Activated CD4-positive, alpha-beta T cell treated with anti-CD3 and anti-CD28 coated beads, Interleukin-2, Interleukin-4, amounts not matched to agents 100 ng/mL and 50 ng/mL, durations not matched to agents 16 hours and 8 hours (primary cell): ENCODE data around the gene GALNT12.

Experiments
- DNase-seq: peaks from one replicate; pipeline ENCODE4 v3.0.0-alpha.2; 2020; ENCODE audit warnings: low spot score

Gene GALNT12

DNA sequence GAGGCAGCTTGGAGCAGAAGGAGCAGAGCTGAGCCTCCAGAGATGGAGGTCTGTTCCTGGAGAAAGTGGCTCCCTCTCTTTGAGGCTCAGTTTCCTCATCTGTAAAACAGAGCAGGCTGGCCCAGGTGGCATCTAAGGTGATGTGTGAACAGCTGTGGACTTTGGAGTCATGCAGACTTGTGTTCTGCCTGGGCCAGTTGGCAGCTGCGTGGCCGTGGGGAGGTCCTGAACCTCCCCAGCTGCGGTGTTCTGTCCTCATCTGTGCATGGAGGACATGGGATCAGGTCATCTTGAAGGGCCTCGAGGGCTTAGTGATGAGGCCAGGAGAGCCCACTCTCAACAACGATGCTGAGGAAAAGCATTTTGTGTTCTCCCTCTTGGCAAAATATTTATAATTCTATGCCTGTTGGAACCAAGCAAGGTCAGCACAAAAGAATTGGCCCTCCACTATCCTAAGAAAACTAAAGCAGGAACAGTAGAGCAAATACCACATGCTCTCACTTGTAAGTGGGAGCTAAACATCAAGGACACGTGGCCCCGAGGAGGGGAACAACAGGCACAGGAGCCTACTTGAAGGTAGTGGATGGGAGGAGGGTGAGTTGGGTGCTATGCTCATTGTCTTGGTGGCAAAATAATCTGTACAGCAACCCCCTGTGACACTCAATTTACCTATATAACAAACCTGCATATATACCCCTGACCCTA lies 73.0 kb downstream of the GALNT12 start:
- no peak for DNase-seq

DNA sequence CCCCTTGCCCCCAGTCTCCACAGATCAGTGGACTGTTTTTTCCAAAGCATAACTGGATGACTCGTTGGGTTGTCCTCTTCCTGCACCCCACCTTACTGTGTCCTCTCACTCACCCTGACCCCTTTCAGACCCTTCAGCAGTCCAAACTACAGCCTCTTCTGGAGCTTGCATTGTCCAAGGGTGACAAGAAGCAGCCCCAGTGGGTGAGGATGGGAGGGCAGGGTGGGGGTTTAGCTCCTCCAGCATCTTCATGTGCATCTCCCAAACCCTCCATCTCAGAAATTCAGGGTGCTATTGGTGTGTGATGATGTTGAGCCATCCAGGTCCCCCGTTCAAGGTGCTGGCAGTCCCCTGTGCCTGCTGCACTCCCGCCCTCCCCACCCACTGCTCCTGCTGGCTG lies 73.9 kb downstream of the GALNT12 start:
- no peak for DNase-seq

DNA sequence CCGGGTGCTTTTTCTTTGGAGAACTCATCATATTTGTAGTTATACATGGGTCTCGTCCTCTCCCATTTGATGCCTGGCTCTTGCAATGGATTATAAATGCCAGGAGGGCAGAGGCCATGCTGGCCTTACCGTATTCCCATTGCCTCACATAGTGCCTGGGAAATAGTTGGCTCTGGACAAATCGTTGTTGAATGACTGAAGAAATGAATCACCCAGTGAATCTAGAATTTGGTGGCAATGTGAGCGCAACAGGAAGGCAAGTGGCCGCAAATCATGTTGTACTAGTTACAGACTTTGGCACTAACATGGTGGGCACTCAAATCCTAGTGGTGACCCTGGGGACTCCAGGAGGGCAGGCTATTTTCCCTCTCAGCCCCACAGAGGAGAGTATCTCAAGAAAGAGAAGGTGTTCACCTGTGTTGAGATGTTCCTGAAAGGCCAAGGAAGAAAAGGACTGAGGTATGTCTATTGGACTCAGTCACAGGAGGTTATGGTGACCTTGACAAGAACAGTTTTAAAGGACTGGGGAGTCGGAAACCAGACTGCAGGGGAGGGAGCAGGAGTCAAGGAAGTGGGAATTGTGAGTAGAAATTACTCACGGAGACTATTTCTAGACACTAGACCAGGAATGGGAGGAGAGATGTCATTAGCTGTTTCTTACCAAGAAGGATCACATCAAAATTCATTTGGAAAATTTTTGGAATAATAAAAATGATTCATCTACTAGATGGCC lies 74.5 kb downstream of the GALNT12 start:
- no peak for DNase-seq

DNA sequence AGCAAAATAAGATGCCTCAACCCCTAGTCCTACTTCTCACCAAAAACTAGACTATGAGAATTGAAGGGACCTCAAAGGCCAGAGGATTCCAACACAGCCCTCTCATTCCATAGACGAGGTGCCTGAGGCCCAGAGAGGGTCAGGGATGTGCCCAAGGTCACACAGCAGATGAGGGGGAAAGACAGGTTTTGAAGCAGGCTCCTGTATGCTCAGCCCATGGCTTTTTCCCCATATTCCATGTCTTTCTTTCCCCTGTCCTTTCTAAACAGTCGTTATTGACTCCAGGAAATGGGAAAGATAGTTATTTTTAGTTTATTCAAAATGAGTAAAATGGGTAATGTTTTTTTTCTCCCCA lies 75.1 kb downstream of the GALNT12 start:
- DNase-seq: no peak

DNA sequence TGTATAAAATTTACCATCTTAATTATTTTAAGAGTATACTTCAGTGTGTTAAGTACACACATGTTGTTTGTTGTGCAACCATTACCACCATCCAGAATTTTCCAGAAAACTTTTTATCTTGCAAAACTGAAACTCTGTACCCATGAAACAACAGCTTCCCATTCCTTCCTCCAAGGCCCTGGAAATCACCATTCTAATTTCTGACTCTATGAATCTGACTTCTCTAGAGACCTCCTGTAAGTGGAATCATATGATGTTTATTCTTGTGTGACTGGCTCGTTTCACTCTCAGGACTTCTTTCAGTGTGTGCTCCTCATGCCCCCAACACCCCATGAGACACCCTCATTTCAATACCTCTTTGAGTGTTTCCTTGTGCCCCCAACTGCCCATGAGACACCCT lies 75.8 kb downstream of the GALNT12 start:
- no peak for DNase-seq

DNA sequence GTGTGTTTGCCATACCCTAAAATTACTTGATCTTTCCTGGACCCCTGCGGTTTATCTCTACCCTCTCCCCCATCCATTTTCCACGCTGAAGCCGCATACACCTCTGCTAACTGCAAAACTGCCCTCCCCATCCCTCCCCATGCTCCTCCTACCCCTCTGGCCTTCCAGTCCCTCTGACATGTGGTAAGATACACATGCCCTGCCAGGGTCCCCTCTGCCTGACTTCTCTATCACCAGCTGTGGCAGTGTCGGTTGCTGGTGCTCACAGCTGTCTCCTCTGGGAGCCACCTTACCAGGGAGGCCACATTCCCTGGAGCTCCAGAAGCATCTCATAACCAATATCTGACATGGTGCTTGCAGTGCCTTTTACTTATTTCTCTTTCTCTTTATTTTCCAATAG lies 77.4 kb downstream of the GALNT12 start:
- DNase-seq: no peak

DNA sequence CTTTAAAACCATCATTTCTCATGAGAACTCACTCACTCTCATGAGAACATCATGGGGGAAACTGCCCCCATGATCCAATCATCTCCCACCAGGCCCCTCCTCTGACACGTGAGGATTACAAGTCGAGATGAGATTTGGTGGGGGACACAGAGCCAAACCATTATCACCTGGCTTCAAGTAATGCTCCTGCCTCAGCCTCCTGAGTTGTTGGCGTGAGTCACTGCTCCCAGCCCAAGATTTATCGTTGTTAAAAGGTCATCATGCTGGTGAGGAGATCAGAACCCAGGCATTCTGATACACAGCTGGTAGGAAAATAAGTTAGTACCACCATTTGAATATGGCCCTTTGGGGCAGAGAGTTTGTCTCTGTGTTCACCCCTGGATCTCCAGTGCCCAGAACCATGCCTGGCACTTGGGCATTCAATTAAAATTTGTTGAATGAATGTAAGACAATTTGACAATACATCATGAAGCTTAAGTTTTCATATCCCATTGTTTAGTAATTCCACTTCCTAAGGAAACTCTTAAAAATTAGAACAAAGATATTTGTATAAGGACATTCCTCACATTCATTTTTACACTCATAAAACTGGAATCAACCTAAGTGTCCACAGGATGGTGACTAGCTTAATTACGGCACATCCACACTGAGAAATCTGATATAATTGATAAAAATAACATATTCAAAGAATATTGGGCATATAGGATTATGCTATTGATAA lies 78.3 kb downstream of the GALNT12 start:
- DNase-seq: no peak

DNA sequence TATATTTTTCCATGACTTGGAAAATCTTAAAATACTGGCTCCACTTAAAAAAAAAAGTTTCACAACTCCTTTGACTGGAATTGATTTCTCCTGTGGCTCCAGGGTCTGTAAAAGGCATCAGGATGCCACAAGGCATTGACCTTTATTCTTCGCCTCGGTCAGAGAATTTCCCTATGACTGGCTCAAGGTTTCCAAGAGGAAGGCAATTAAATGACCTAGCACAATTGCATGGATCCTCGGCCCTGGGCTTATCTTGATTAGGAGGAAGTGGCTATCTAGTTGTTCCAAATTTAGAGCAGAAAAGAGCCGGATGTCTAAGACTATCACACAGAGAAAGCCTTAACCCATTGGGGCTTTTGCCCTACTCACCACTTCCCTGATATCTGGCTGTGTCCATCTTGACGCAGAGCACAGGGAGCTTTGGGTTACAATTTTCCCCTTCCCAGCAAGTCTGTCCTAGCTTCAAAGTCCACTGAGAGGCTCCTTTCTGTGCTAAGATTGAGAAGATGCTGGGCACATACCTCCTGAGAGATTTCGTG lies 79.3 kb downstream of the GALNT12 start:
- no peak for DNase-seq

DNA sequence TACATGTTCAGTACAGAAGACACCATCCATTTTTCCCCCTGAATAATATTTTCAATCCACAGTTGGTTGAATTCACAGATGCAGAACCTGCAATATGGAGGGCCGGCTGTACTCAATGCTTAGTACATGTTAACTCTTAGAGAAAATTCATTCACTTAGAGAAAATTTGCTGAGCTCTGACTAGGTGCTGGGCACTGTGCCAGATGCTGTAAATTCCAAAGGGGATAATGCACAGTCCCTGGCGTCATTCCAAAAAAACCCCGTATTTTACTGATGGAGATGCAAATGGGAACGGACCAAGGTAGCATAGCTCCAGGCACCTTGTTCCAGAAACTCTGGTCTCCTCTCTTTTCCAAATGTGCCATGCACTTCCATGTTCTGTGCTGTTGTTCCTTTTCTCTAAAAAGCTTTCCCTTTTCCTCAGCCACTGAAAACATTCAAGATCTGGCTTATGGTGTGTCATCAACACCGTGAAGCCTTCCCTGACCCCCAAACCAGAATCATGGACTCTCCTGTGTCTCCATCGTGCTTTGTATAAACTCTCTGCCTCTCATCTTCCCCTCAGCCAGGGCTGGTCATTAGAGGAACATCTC lies 80.5 kb downstream of the GALNT12 start:
- no peak for DNase-seq

DNA sequence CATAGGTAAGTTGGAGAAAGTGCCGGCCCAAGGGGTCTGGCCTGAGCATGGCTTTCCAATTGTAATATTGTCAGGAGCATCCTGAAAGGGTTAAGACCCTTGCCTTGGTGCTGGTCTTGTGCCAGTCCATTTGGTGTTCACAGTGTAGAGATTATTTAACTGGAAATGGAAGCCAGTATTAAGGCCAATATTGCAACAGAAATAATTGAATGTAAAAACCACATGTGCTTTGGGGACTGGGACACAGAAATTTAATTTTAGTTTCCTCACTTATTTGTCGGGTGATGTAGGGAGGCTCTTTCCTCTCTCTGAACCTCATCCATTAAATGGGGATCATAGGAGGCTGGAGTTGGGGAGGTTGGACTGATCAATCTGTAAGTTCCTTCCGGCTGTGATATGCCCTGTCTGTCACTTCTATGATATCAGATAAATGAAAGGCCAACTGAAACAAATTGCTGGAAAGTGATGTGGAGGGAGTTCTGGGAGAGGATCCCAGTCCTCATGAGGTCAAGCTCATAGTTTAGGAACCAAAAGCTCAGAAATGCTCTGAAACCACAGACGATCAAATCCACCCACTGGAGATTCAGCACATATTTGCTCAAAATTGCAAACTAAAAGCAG lies 81.4 kb downstream of the GALNT12 start:
- no peak for DNase-seq

DNA sequence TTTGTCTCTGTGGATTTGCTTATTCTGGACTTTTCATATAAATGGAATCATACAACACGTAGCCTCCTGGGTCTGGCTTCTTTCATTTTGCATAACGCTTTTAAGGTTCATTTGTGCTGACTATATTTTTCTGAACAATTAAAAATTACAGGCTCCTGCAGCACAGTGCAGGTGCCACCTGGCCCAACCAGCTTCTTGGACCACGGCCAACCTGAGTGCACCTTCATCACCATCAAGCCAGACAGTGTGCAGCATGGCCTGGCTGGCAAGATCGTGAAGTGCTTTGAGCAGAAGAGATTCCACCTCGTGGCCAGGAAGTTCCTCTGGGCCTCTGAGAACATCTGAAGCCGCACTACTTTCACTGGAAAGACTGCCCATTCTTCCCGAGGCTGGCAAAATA lies 82.8 kb downstream of the GALNT12 start:
- no peak for DNase-seq

DNA sequence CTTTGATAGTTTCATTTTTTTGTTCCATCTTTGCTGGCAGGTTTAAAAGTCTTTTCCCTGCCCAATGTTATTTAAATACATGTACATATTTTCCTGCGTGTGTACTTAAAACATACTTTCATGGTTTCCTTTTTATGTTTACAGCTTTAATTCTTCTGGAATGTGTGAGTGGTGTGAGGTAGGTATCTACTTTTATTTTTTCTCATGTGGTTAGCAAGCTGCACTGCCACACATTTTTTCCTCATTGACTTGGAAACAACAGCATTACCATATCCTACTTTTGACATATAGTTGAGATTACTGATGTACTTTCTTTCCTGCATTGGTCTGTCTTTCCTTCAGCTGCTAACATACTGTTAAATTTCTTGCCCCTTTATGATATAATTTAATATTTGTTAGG lies 84.8 kb downstream of the GALNT12 start:
- DNase-seq: no peak

DNA sequence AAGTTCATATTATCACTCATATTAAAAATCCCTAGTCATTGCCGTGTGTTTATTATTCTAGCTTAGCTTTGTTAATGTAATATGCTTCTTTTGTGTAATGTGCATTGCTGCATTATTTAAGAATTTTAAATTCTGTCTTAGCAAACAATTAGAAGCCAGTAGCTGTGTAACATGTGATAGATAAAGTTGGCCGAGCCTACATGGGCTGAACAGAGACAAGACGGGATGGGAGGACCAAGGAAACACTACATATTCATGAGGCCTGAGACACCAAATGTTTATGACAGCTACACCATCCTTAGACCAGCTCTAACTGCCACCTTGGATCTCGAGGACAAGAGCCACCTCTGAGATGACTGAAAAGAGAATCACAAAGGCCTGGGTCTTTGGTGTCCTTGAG lies 85.2 kb downstream of the GALNT12 start:
- no peak for DNase-seq

DNA sequence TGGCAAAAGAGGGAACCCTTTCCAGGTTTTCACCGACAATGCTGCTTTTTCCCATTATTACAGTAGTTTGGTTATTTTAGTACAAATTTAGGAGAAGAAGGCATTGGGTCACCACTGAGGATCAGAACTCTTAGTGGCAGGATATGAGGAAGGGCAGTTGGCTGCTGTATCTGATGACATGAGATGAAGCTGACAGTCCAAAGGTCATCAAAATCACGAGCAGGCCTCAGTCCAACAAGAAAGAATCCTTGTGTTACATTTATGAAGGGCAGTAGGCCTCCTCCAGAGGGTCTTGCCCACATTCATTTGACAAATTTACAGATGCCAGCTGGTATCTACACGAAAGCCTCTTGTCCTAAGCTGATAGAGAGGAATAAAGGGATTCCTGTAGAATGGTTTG lies 86.7 kb downstream of the GALNT12 start:
- no peak for DNase-seq

DNA sequence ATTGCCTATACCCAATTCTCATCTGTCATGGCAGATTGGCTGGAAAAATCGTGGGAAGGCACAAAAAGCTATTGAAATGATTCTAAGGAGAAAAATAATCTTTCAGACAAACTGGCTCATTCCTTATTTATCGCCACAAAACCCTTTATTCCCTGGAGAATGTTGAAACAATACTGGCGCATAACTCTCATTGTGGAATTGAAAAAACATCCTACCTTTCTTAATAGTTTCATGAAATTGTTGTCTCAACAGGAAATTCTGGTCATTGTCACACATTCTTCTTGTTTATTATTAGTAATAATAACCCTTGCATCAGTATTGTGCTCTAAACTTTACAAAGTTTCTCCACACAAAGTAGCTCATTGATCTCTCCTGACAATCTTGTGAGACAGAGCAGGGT lies 87.3 kb downstream of the GALNT12 start:
- no peak for DNase-seq

DNA sequence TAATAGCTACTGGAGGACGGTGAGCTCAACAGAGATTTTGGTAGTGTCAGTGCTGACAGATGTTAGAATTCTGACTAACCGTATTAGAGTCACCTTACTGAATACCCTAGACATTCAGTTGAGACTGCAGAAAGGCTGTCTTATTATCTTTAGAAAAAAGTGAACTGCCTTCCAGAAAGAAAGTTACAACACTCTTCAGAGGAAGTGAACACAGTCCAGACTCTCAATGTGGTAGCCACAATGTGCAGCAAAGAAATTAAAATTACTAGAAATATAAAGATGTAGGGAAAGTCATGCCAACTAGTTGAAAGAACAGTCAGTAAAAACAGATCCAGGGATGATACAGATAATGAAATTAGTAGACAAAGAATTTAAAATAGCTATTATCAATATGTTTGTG lies 89.2 kb downstream of the GALNT12 start:
- no peak for DNase-seq

DNA sequence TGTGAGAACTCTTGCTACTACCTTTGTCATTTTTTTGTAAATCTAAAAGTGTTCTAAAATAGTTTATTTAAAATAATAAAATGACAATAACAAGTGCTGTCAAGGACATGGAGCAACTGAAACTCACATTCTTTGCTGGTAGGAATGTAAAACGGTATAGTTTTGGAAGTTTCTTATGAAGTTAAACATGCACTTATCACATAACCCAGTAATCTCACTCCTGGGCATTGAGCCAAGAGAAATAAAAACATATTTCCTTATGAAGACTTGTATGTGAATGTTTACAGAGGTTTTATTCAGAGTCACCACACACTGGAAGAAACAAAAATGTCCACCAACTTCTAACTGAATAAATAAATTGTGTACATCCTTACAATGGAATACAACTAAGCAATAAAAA lies 90.3 kb downstream of the GALNT12 start:
- no peak for DNase-seq

DNA sequence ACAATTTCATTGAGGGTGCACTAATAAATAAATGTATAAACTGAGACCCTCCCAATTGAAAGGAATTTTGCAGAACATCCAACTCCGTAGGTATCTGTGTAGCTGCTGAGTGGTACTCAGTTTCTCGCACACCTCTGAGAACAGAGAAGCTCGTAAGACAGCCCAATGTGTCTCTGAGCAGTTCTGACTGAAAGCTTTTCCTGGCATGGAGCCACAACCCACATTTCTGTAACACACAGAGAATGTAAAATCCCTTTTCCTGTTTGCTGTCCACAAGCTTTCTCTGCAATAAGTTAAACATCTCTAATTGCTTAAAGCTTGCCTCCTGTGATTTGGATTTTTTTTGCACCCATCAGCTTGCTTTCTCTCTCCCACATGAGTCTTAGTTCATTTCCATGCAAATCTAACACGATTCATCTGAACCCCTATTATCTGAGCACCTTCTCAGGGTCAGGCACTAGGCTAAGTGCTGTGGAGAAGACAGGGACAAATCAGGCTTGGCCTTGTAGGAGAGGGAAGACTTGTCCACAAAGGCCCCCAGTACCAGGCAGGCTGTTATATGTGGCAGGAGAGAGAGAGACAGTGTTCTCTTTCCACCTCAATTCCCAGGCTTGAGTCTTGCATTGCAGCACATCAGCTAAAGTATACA lies 92.1 kb downstream of the GALNT12 start:
- no peak for DNase-seq
